Duodenal mucosa (tissue), 2 donors: ENCODE data around the gene GNAZ.

Experiments
- H3K27ac ChIP-seq: one replicate; pipeline ENCODE4 v1.7.0; 2013; ENCODE audit warnings: low read depth, low read length
- H3K27me3 ChIP-seq, 2 donors: one replicate each; pipeline ENCODE4 v1.7.0; 2013; ENCODE audit warnings: low read length in 2 of 2, control low read depth in 1 of 2; ENCODE audit not compliant: insufficient read depth in 2 of 2, control insufficient read depth in 1 of 2
- H3K36me3 ChIP-seq, 2 donors: one replicate each; pipeline ENCODE4 v1.7.0; 2013; ENCODE audit warnings: low read length in 2 of 2, control low read depth in 1 of 2; ENCODE audit not compliant: insufficient read depth in 2 of 2, control insufficient read depth in 1 of 2
- H3K4me1 ChIP-seq, 2 donors: one replicate each; pipeline ENCODE4 v1.7.0; 2013; ENCODE audit warnings: low read length in 2 of 2, control low read depth in 1 of 2; ENCODE audit not compliant: insufficient read depth in 2 of 2, control insufficient read depth in 1 of 2
- H3K4me3 ChIP-seq, 2 donors: one replicate each; pipeline ENCODE4 v1.7.0; 2013; ENCODE audit warnings: low read length in 2 of 2, low read depth in 1 of 2
- H3K9ac ChIP-seq, 2 donors: one replicate each; pipeline ENCODE4 v1.7.0; 2013; ENCODE audit warnings: low read length in 2 of 2, low read depth in 1 of 2
- H3K9me3 ChIP-seq, 2 donors: one replicate each; pipeline ENCODE4 v1.7.0; 2013; ENCODE audit warnings: low read length in 2 of 2, control low read depth in 1 of 2; ENCODE audit not compliant: control insufficient read depth in 1 of 2

The GNAZ gene

GRCh38 chr22:23102776-23103175 lies 32.5 kb downstream of the GNAZ start:
- Histone ChIP-seq H3K4me3 (no peak overlapping the region), H3K27ac (no peak overlapping the region), H3K9me3 (no peaks in the 10 kb centered on the region), H3K4me1 (peaks cover 7 to 9% of the 10 kb centered on the region in 2 donors), H3K9ac (no peak overlapping the region), H3K36me3 (no peaks in the 10 kb centered on the region), H3K27me3 (no peaks in the 10 kb centered on the region)

- Histone ChIP-seq H3K4me1 (peaks cover 5 to 8% of the 10 kb centered on the region in 2 donors), H3K9me3 (no peaks in the 10 kb centered on the region), H3K27me3 (no peaks in the 10 kb centered on the region), H3K4me3 (no peak overlapping the region), H3K9ac (no peak overlapping the region), H3K27ac (no peak overlapping the region), H3K36me3 (no peaks in the 10 kb centered on the region)
These were observed 33.1 kb downstream of the GNAZ start for GRCh38 chr22:23103199-23103954.

GRCh38 chr22:23104187-23104971 lies 34.1 kb downstream of the GNAZ start:
- Histone ChIP-seq H3K9ac (no peak overlapping the region), H3K36me3 (no peaks in the 10 kb centered on the region), H3K27ac (no peak overlapping the region), H3K4me3 (no peak overlapping the region), H3K4me1 (peaks cover 0 to under 1% of the 10 kb centered on the region in 2 donors), H3K27me3 (no peaks in the 10 kb centered on the region), H3K9me3 (no peaks in the 10 kb centered on the region)

GRCh38 chr22:23105304-23105703 lies 35.0 kb downstream of the GNAZ start:
- H3K4me1 ChIP-seq: no peaks in the 10 kb centered on the region
- H3K27ac ChIP-seq: no peak overlapping the region
- no peak overlapping the region for H3K4me3 ChIP-seq
- no peaks in the 10 kb centered on the region for H3K27me3 ChIP-seq
- H3K36me3 ChIP-seq: no peaks in the 10 kb centered on the region
- no peaks in the 10 kb centered on the region for H3K9me3 ChIP-seq
- no peak overlapping the region for H3K9ac ChIP-seq

- H3K9me3 ChIP-seq: no peaks in the 10 kb centered on the region
- no peak overlapping the region for H3K9ac ChIP-seq
- H3K27me3 ChIP-seq: no peaks in the 10 kb centered on the region
- H3K27ac ChIP-seq: no peak overlapping the region
- no peak overlapping the region for H3K4me3 ChIP-seq
- H3K4me1 ChIP-seq: no peaks in the 10 kb centered on the region
- H3K36me3 ChIP-seq: no peaks in the 10 kb centered on the region
These were observed 35.6 kb downstream of the GNAZ start for GRCh38 chr22:23105919-23106318.

GRCh38 chr22:23106344-23106743 lies 36.0 kb downstream of the GNAZ start:
- Histone ChIP-seq H3K9me3 (no peaks in the 10 kb centered on the region), H3K4me1 (no peaks in the 10 kb centered on the region), H3K27ac (no peak overlapping the region), H3K27me3 (no peaks in the 10 kb centered on the region), H3K36me3 (no peaks in the 10 kb centered on the region), H3K9ac (no peak overlapping the region), H3K4me3 (no peak overlapping the region)

- no peaks in the 10 kb centered on the region for H3K4me1 ChIP-seq
- no peaks in the 10 kb centered on the region for H3K36me3 ChIP-seq
- no peaks in the 10 kb centered on the region for H3K27me3 ChIP-seq
- no peaks in the 10 kb centered on the region for H3K9me3 ChIP-seq
- no peak overlapping the region for H3K4me3 ChIP-seq
- H3K27ac ChIP-seq: no peak overlapping the region
- H3K9ac ChIP-seq: no peak overlapping the region
These were observed 36.6 kb downstream of the GNAZ start for GRCh38 chr22:23106906-23107367.

GRCh38 chr22:23107487-23108248 lies 37.3 kb downstream of the GNAZ start:
- H3K36me3 ChIP-seq: no peaks in the 10 kb centered on the region
- no peak overlapping the region for H3K9ac ChIP-seq
- no peaks in the 10 kb centered on the region for H3K4me1 ChIP-seq
- H3K27me3 ChIP-seq: no peaks in the 10 kb centered on the region
- H3K9me3 ChIP-seq: no peaks in the 10 kb centered on the region
- H3K27ac ChIP-seq: no peak overlapping the region
- H3K4me3 ChIP-seq: no peak overlapping the region

- no peak overlapping the region for H3K9ac ChIP-seq
- H3K27ac ChIP-seq: no peak overlapping the region
These were observed 38.1 kb downstream of the GNAZ start for GRCh38 chr22:23108249-23109078.

More at GRCh38 chr22:23108249-23109078, 38.1 kb downstream of the GNAZ start:
- no peak overlapping the region for H3K4me3 ChIP-seq
- no peaks in the 10 kb centered on the region for H3K9me3 ChIP-seq
- H3K36me3 ChIP-seq: no peaks in the 10 kb centered on the region
- peaks cover 0 to 4% of the 10 kb centered on the region in 2 donors for H3K4me1 ChIP-seq
- H3K27me3 ChIP-seq: no peaks in the 10 kb centered on the region
